IPS-20b (cell line): ENCODE data around the gene AAK1.

Experiments used
- H3K27ac ChIP-seq: one replicate; pipeline ENCODE4 v1.5.1; 2013; ENCODE audit warnings: low read length
- H3K27me3 ChIP-seq: 2 replicates; pipeline ENCODE4 v1.6.1; 2013; ENCODE audit warnings: mild to moderate bottlenecking, low read length, inconsistent platforms; ENCODE audit not compliant: insufficient read depth
- H3K36me3 ChIP-seq: 2 replicates; pipeline ENCODE4 v1.6.1; 2013; ENCODE audit warnings: low read depth, mild to moderate bottlenecking, inconsistent platforms, low read length, moderate library complexity; ENCODE audit not compliant: insufficient read depth
- H3K4me1 ChIP-seq: 2 replicates; pipeline ENCODE4 v1.6.1; 2013; ENCODE audit warnings: mild to moderate bottlenecking, control low read depth, inconsistent platforms, low read length, moderate library complexity; ENCODE audit not compliant: insufficient read depth
- H3K4me3 ChIP-seq: 2 replicates; pipeline ENCODE4 v1.5.1; 2013; ENCODE audit warnings: mild to moderate bottlenecking, low read length, inconsistent platforms
- H3K9ac ChIP-seq: 2 replicates; pipeline ENCODE4 v1.6.1; 2013; ENCODE audit warnings: low read depth, mild to moderate bottlenecking, inconsistent platforms, low read length, moderate library complexity
- H3K9me3 ChIP-seq: 2 replicates; pipeline ENCODE4 v1.6.1; 2013; ENCODE audit warnings: mild to moderate bottlenecking, low read depth, low read length, inconsistent platforms; ENCODE audit not compliant: insufficient read depth

AAK1 gene

DNA sequence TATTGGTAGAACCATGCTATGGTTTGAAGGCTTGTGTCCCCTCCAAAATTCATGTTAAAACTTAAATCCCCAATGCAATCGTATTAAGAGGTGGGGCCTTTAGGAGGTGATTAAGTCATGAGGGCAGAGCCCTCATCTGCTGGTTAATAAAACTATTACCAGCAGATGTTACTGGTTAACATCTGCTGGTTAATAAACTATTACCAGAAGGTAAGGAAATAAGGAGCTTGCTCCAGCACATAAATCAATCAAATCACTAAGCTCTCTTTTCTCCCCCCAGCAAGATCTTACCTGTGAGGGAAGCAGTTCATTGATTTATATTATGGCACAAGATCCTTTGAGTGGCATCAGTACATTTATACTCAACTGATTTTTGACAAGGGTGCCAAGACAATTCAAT, 96.9 kb downstream of the AAK1 start:
- Histone ChIP-seq H3K36me3 (peaks cover 16% of the 10 kb centered on the region; the same call in 1 of the 2 replicates), H3K4me1 (no peaks in the 10 kb centered on the region), H3K4me3 (no peak overlapping the region), H3K27me3 (no peaks in the 10 kb centered on the region), H3K9ac (no peak overlapping the region), H3K27ac (no peak overlapping the region), H3K9me3 (peaks cover 12% of the 10 kb centered on the region)

DNA sequence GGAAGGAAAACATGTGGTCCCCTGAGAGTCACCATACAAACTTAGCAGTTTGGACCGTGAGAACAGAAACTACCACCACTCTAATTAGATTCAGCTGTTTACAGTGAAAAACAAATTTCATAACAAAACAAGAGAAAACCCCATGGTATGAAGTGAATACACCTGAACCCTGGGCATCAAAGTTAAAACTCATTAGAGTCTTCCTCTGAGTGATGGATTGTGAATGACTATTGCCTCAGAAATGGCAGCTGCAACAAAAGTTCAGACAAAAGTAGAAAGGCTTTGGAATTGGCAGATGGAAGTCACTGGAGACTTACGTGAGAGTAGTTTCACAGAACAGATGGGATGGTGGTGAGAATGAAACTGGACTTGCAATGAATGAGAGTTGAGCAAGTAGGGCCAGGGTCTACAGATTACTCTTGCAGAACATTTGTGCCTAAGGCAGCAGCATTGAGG, 98.0 kb downstream of the AAK1 start:
- Histone ChIP-seq H3K9me3 (peaks cover 12% of the 10 kb centered on the region), H3K27me3 (no peaks in the 10 kb centered on the region), H3K4me3 (no peak overlapping the region), H3K36me3 (peaks cover 16% of the 10 kb centered on the region; the same call in 1 of the 2 replicates), H3K9ac (no peak overlapping the region), H3K27ac (no peak overlapping the region), H3K4me1 (no peaks in the 10 kb centered on the region)

GRCh38 chr2:69544951-69545350, 98.6 kb downstream of the AAK1 start:
- peaks cover 16% of the 10 kb centered on the region; the same call in 1 of the 2 replicates for H3K36me3 ChIP-seq
- no peak overlapping the region for H3K27ac ChIP-seq
- no peak overlapping the region for H3K4me3 ChIP-seq
- H3K4me1 ChIP-seq: no peaks in the 10 kb centered on the region
- no peak overlapping the region for H3K9ac ChIP-seq
- H3K27me3 ChIP-seq: no peaks in the 10 kb centered on the region
- H3K9me3 ChIP-seq: peaks cover 12% of the 10 kb centered on the region

GRCh38 chr2:69539549-69539908, 104.0 kb downstream of the AAK1 start:
- Histone ChIP-seq H3K27ac (no peak overlapping the region), H3K36me3 (peaks cover 18% of the 10 kb centered on the region; the same call in 1 of the 2 replicates), H3K27me3 (no peaks in the 10 kb centered on the region), H3K9me3 (no peaks in the 10 kb centered on the region), H3K4me3 (no peak overlapping the region), H3K4me1 (peaks cover 2% of the 10 kb centered on the region; the same call in 1 of the 2 replicates), H3K9ac (no peak overlapping the region)

- H3K36me3 ChIP-seq: peaks cover 18% of the 10 kb centered on the region; the same call in 1 of the 2 replicates
- H3K9me3 ChIP-seq: no peaks in the 10 kb centered on the region
- H3K27me3 ChIP-seq: no peaks in the 10 kb centered on the region
- H3K4me3 ChIP-seq: no peak overlapping the region
- H3K27ac ChIP-seq: no peak overlapping the region
- H3K9ac ChIP-seq: no peak overlapping the region
- H3K4me1 ChIP-seq: peaks cover 2% of the 10 kb centered on the region; the same call in 1 of the 2 replicates
These were observed 104.5 kb downstream of the AAK1 start for GRCh38 chr2:69538872-69539548.

- H3K4me1 ChIP-seq: peaks cover 2% of the 10 kb centered on the region; the same call in 1 of the 2 replicates
- H3K4me3 ChIP-seq: no peak overlapping the region
- H3K36me3 ChIP-seq: peaks cover 18% of the 10 kb centered on the region; the same call in 1 of the 2 replicates
- H3K9ac ChIP-seq: no peak overlapping the region
- H3K27me3 ChIP-seq: no peaks in the 10 kb centered on the region
- H3K27ac ChIP-seq: no peak overlapping the region
- H3K9me3 ChIP-seq: no peaks in the 10 kb centered on the region
These were observed 105.3 kb downstream of the AAK1 start for GRCh38 chr2:69538249-69538648.

DNA sequence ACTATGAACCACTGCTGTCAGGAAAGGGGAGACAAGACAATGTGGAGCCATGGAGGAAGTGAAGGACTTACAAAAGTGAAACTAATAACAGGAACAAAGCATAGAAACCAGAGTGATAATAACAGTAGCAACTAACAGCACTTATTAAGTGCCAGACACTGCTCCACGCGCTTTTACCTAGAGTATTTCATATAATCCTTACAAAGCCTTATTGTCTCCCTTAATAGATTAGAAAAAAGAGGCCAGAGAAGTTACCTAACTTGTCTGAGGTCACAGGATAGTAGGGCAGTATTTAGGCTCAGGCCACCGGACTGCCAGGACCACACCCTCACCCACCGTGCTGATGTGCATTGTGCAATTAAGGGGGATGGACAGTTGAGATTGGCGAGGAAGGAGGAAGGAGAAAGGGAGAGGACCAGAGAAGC, 107.7 kb downstream of the AAK1 start:
- Histone ChIP-seq H3K9me3 (no peaks in the 10 kb centered on the region), H3K9ac (no peak overlapping the region), H3K4me1 (peaks cover 2% of the 10 kb centered on the region; the same call in 1 of the 2 replicates), H3K27me3 (no peaks in the 10 kb centered on the region), H3K4me3 (no peak overlapping the region), H3K27ac (no peak overlapping the region), H3K36me3 (0 out of 2 replicates have a peak, but pooled peaks cover 8% of the 10 kb centered on the region)

- no peaks in the 10 kb centered on the region for H3K4me1 ChIP-seq
- no peaks in the 10 kb centered on the region for H3K27me3 ChIP-seq
- H3K27ac ChIP-seq: no peak overlapping the region
- peaks cover 24% of the 10 kb centered on the region for H3K36me3 ChIP-seq
- no peak overlapping the region for H3K9ac ChIP-seq
- H3K4me3 ChIP-seq: no peak overlapping the region
- H3K9me3 ChIP-seq: no peaks in the 10 kb centered on the region
These were observed 112.4 kb downstream of the AAK1 start for GRCh38 chr2:69531186-69531585.

DNA sequence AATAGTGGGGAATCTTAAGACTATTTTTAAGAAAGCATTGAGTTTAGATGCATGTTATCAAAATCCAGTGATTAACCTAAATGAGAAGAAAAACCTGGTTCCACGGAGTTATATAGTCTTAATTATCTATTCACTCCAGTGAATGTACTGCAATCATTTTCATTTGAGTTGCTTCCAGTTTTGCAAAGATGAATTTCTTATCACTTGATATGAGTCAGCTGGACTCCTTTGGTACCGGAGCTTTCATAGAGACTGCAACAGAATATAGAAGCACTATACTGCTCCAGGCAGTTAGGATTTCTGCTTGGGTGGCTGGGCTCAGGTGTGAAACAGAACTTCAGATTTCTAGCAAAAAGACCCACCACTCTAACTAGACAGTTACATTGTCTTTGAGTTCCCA, 114.1 kb downstream of the AAK1 start:
- Histone ChIP-seq H3K4me3 (no peak overlapping the region), H3K9ac (no peak overlapping the region), H3K9me3 (no peaks in the 10 kb centered on the region), H3K36me3 (peaks cover 24% of the 10 kb centered on the region), H3K4me1 (peaks cover 9% of the 10 kb centered on the region), H3K27me3 (no peaks in the 10 kb centered on the region), H3K27ac (no peak overlapping the region)

DNA sequence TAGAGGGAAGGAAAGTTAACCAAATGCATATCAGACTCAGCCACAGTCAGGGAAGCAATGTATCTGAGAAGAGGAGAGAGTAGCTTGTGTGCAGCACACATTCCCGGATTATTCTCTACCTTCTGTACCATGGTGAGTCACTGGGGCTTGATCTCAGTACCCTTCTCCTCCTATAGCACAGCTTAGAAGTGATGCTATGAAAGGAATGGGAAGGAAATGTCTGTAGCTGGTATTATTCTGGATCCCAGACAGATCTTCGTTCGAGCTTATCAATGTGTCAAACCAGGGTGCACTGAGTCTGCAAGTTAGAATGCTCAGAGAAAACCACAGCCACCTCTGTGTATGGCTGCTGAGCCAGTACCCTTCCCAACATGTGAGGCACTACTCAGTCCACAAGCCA, 118.3 kb downstream of the AAK1 start:
- peaks cover 9% of the 10 kb centered on the region for H3K4me1 ChIP-seq
- H3K27ac ChIP-seq: no peak overlapping the region
- H3K9ac ChIP-seq: no peak overlapping the region
- H3K4me3 ChIP-seq: no peak overlapping the region
- H3K9me3 ChIP-seq: no peaks in the 10 kb centered on the region
- peaks cover 37% of the 10 kb centered on the region for H3K36me3 ChIP-seq
- H3K27me3 ChIP-seq: no peaks in the 10 kb centered on the region

- H3K36me3 ChIP-seq: peaks cover 39% of the 10 kb centered on the region
- H3K4me1 ChIP-seq: peaks cover 9% of the 10 kb centered on the region
- H3K27ac ChIP-seq: no peak overlapping the region
- H3K9me3 ChIP-seq: no peaks in the 10 kb centered on the region
- no peak overlapping the region for H3K9ac ChIP-seq
- no peaks in the 10 kb centered on the region for H3K27me3 ChIP-seq
- no peak overlapping the region for H3K4me3 ChIP-seq
These were observed 118.7 kb downstream of the AAK1 start for GRCh38 chr2:69524799-69525198.

DNA sequence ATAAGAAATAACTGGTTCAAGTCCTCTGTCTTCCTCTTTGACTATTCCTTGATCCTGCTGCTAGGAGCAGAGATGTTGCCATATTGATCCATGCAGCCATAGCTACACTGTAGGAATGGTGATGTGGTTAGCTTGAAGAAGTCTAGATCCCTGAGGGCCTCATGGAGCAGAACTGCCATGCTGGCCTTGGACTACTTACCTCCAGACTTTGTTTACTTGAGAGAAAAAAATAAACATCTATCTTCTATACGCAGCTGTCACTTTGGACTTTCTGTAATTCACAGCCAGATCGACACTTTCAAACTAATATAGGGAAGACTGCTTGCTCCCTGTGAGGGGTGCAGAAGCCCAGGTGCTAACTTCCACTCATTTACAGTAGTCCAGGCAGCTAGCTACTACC, 121.8 kb downstream of the AAK1 start:
- H3K9me3 ChIP-seq: no peaks in the 10 kb centered on the region
- peaks cover 43% of the 10 kb centered on the region for H3K36me3 ChIP-seq
- H3K27me3 ChIP-seq: no peaks in the 10 kb centered on the region
- no peak overlapping the region for H3K4me3 ChIP-seq
- no peak overlapping the region for H3K27ac ChIP-seq
- no peak overlapping the region for H3K9ac ChIP-seq
- H3K4me1 ChIP-seq: peaks cover 13% of the 10 kb centered on the region
